IPS-20b (cell line): ENCODE results near the gene OTUB2.

Source experiments
- H3K27ac ChIP-seq: one replicate; pipeline ENCODE4 v1.5.1; 2013; ENCODE audit warnings: low read length
- H3K27me3 ChIP-seq: 2 replicates; pipeline ENCODE4 v1.6.1; 2013; ENCODE audit warnings: mild to moderate bottlenecking, low read length, inconsistent platforms; ENCODE audit not compliant: insufficient read depth
- H3K36me3 ChIP-seq: 2 replicates; pipeline ENCODE4 v1.6.1; 2013; ENCODE audit warnings: low read depth, mild to moderate bottlenecking, inconsistent platforms, low read length, moderate library complexity; ENCODE audit not compliant: insufficient read depth
- H3K4me1 ChIP-seq: 2 replicates; pipeline ENCODE4 v1.6.1; 2013; ENCODE audit warnings: mild to moderate bottlenecking, control low read depth, inconsistent platforms, low read length, moderate library complexity; ENCODE audit not compliant: insufficient read depth
- H3K4me3 ChIP-seq: 2 replicates; pipeline ENCODE4 v1.5.1; 2013; ENCODE audit warnings: mild to moderate bottlenecking, low read length, inconsistent platforms
- H3K9ac ChIP-seq: 2 replicates; pipeline ENCODE4 v1.6.1; 2013; ENCODE audit warnings: low read depth, mild to moderate bottlenecking, inconsistent platforms, low read length, moderate library complexity
- H3K9me3 ChIP-seq: 2 replicates; pipeline ENCODE4 v1.6.1; 2013; ENCODE audit warnings: mild to moderate bottlenecking, low read depth, low read length, inconsistent platforms; ENCODE audit not compliant: insufficient read depth

OTUB2 gene

DNA sequence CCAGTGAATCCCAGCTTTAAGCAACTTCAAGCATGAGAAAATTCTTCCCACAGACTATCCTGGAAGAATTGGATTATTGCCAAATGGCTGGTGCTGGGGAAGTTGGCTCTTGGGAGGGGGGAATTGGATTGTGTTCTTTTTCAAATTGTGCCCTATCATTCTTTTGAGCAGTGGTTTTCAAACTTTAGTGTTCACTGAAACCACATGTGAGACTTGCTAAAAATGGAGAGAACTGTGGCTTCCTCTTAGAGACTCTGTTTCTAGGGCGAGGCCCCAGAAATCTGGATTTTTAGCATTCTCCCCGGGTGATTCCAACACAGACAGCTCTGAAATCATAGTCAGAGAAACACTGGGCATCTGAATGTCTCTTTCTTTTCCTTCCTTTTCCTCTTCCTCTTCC, 14.3 kb upstream of the OTUB2 start:
- Histone ChIP-seq H3K9ac (no peak overlapping the region), H3K27ac (no peak overlapping the region), H3K9me3 (no peaks in the 10 kb centered on the region), H3K4me1 (no peaks in the 10 kb centered on the region), H3K4me3 (no peak overlapping the region), H3K36me3 (no peaks in the 10 kb centered on the region), H3K27me3 (no peaks in the 10 kb centered on the region)

DNA sequence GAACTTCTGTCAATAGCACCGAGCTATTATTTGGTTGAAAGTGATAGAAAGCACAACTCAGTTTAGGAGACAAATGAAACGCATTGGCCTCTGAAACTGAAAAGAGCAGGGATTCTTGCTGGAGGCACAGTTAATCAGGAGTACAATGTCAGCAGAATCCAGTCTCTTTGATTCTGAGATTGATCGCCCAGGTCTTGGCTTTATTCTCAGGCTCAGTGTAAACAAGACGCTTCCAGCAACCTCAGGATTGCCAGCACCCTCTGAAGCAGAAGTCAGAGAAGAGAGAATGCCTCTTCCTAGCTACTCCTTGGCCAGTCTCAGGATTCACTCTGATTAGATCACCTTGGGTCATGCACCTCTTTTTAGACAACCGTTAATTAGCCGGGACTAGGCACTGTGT, 11.8 kb upstream of the OTUB2 start:
- H3K9ac ChIP-seq, result no peak overlapping the region
- H3K9me3 ChIP-seq, result no peaks in the 10 kb centered on the region
- no peaks in the 10 kb centered on the region for H3K4me1 ChIP-seq
- no peak overlapping the region for H3K4me3 ChIP-seq
- H3K27ac ChIP-seq, result no peak overlapping the region
- no peaks in the 10 kb centered on the region for H3K36me3 ChIP-seq
- H3K27me3 ChIP-seq, result no peaks in the 10 kb centered on the region

DNA sequence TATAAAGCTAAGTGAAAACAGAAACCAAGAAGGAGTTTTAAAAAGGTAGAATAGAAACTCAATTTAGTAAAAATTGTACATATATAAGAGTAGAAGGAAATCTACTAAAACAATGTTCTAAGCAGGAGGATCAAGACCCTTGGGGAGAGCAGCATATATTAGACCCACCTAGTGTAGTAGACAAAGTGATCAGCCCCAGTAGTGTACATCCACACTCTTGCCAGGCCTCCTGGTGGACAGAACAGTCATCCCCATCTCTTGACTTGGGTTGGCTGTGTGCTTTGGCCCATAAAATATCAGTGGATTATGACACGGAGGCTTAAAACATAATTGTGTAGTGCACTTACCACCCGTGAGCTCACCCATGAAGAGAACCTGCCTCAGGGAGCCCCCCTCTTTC, 10.9 kb upstream of the OTUB2 start:
- Histone ChIP-seq H3K4me3 (no peak overlapping the region), H3K9me3 (no peaks in the 10 kb centered on the region), H3K4me1 (no peaks in the 10 kb centered on the region), H3K36me3 (no peaks in the 10 kb centered on the region), H3K27me3 (no peaks in the 10 kb centered on the region), H3K9ac (no peak overlapping the region), H3K27ac (no peak overlapping the region)

- Histone ChIP-seq H3K9me3 (no peaks in the 10 kb centered on the region), H3K4me3 (no peak overlapping the region), H3K27me3 (no peaks in the 10 kb centered on the region), H3K4me1 (peaks cover 2% of the 10 kb centered on the region; the same call in 1 of the 2 replicates), H3K9ac (no peak overlapping the region), H3K27ac (no peak overlapping the region), H3K36me3 (no peaks in the 10 kb centered on the region)
Measured at GRCh38 chr14:94016446-94016976, 9.6 kb upstream of the OTUB2 start.

- Histone ChIP-seq H3K27ac (no peak overlapping the region), H3K9ac (no peak overlapping the region), H3K9me3 (no peaks in the 10 kb centered on the region), H3K4me1 (peaks cover 17% of the 10 kb centered on the region), H3K4me3 (no peak overlapping the region), H3K36me3 (no peaks in the 10 kb centered on the region), H3K27me3 (no peaks in the 10 kb centered on the region)
Measured at GRCh38 chr14:94018308-94018707, 7.8 kb upstream of the OTUB2 start.

DNA sequence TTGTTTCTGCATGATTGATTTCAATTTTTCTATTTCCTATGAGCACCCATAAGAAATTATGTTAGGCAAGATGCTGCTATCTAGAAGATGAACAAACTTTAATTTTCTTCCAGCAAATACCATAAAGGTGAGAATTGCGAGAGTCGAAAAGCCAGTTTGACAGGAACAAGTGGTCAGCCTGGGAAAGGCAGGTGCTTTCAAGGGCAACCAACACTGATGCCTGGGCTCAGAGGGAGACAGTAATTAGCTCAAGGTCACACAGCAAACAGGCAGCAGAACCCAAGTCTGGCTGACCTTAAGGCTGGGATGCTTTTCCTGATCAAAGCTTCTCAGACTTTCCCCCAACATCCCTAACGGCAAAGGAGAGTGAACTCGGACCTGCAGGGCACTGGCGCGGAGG, 6.8 kb upstream of the OTUB2 start:
- no peak overlapping the region for H3K9ac ChIP-seq
- H3K4me1 ChIP-seq, result peaks cover 17% of the 10 kb centered on the region
- no peak overlapping the region for H3K27ac ChIP-seq

GRCh38 chr14:94020267-94020666, 5.9 kb upstream of the OTUB2 start:
- H3K27me3 ChIP-seq, result no peaks in the 10 kb centered on the region
- no peaks in the 10 kb centered on the region for H3K36me3 ChIP-seq
- no peak overlapping the region for H3K27ac ChIP-seq
- H3K4me1 ChIP-seq, result peaks cover 17% of the 10 kb centered on the region
- H3K4me3 ChIP-seq, result no peak overlapping the region
- no peaks in the 10 kb centered on the region for H3K9me3 ChIP-seq
- H3K9ac ChIP-seq, result no peak overlapping the region

More for the DNA sequence above, 6.8 kb upstream of the OTUB2 start:
- H3K36me3 ChIP-seq, result no peaks in the 10 kb centered on the region
- H3K9me3 ChIP-seq, result no peaks in the 10 kb centered on the region
- H3K27me3 ChIP-seq, result no peaks in the 10 kb centered on the region
- H3K4me3 ChIP-seq, result no peak overlapping the region

GRCh38 chr14:94021001-94021400, 5.1 kb upstream of the OTUB2 start:
- Histone ChIP-seq H3K9me3 (no peaks in the 10 kb centered on the region), H3K9ac (no peak overlapping the region), H3K4me1 (peaks cover 17% of the 10 kb centered on the region), H3K36me3 (no peaks in the 10 kb centered on the region), H3K27ac (no peak overlapping the region), H3K4me3 (no peak overlapping the region), H3K27me3 (no peaks in the 10 kb centered on the region)

GRCh38 chr14:94021416-94022157, 4.6 kb upstream of the OTUB2 start:
- no peaks in the 10 kb centered on the region for H3K9me3 ChIP-seq
- no peaks in the 10 kb centered on the region for H3K36me3 ChIP-seq
- no peak overlapping the region for H3K27ac ChIP-seq
- no peak overlapping the region for H3K4me3 ChIP-seq
- no peak overlapping the region for H3K9ac ChIP-seq
- H3K27me3 ChIP-seq, result no peaks in the 10 kb centered on the region
- peaks cover 17% of the 10 kb centered on the region for H3K4me1 ChIP-seq

- Histone ChIP-seq H3K9ac (no peak overlapping the region), H3K27ac (no peak overlapping the region), H3K9me3 (no peaks in the 10 kb centered on the region), H3K4me1 (peaks cover 17% of the 10 kb centered on the region), H3K27me3 (peaks cover 4% of the 10 kb centered on the region; the same call in 1 of the 2 replicates), H3K36me3 (no peaks in the 10 kb centered on the region), H3K4me3 (no peak overlapping the region)
Measured at GRCh38 chr14:94022532-94023411, 3.4 kb upstream of the OTUB2 start.

DNA sequence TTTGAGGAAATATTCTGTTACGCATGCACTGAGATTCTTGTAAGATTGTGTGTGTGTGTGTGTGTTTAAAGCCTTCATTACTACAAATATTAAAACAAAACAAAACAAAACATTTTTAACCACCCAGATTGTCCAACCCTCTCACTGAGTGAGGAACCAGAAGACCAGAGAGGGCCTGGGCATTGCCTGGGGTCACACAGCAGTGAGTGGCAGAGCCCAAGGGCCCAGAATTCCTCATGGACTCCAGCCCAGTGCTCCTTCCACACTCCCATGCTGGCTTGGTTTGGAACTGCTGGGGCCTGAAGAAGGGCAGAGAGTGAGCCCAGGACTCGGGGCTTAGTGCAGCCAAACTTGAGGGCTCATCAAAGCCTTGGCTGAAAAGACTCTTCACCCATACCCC, 1.6 kb upstream of the OTUB2 start:
- H3K4me1 ChIP-seq, result peaks cover 17% of the 10 kb centered on the region
- peaks cover 4% of the 10 kb centered on the region; the same call in 1 of the 2 replicates for H3K27me3 ChIP-seq
- H3K4me3 ChIP-seq, result no peak overlapping the region
- no peak overlapping the region for H3K27ac ChIP-seq
- H3K9ac ChIP-seq, result no peak overlapping the region
- no peaks in the 10 kb centered on the region for H3K9me3 ChIP-seq
- no peaks in the 10 kb centered on the region for H3K36me3 ChIP-seq
